Measurements from ENCODE around the gene ZNF132.

Gene ZNF132

GRCh38 chr19:58386576-58387337, 53.2 kb downstream of the ZNF132 start, which contains the start of gene RPS5:
Gene RPS5 (plus strand): TSS chr19:58387269. CDS start chr19:58388138, 869 bp downstream.
- peak within 1 kb of the TSS; percentile 85 for H3K4me3 ChIP-seq (ENCODE audit: control insufficient read depth, low read depth, low read length)
- no peak for TF ChIP-seq CTCF (conservative IDR thresholded peaks at IDR 0.05; ENCODE audit: control insufficient read depth, insufficient read depth, low read depth, low read length)
- peak; percentile 99 for DNase-seq (ENCODE audit: low read depth)

GRCh38 chr19:58385891-58386575, 53.9 kb downstream of the ZNF132 start:
- DNase-seq (ENCODE audit: low read depth): no peak
- TF ChIP-seq CTCF (conservative IDR thresholded peaks at IDR 0.05; ENCODE audit: control insufficient read depth, insufficient read depth, low read depth, low read length): no peak

GRCh38 chr19:58385313-58385890, 54.6 kb downstream of the ZNF132 start:
- no peak for TF ChIP-seq CTCF (conservative IDR thresholded peaks at IDR 0.05; ENCODE audit: control insufficient read depth, insufficient read depth, low read depth, low read length)
- H3K4me3 ChIP-seq (ENCODE audit: control insufficient read depth, low read depth, low read length): no peak overlapping the region
- no peak for DNase-seq (ENCODE audit: low read depth)

More at GRCh38 chr19:58385891-58386575, 53.9 kb downstream of the ZNF132 start:
- H3K4me3 ChIP-seq (ENCODE audit: control insufficient read depth, low read depth, low read length): peak overlapping the region; percentile 85

- no peak overlapping the region for H3K4me3 ChIP-seq (ENCODE audit: control insufficient read depth, low read depth, low read length)
- TF ChIP-seq CTCF (conservative IDR thresholded peaks at IDR 0.05; ENCODE audit: control insufficient read depth, insufficient read depth, low read depth, low read length): no peak
- no peak for DNase-seq (ENCODE audit: low read depth)
These were observed 56.9 kb downstream of the ZNF132 start for GRCh38 chr19:58382997-58383603.
